Forelimb muscle (tissue), 1 donor: ENCODE data around the gene LIME1. TPM values are rescaled to one million over a fixed set of nuclear protein-coding genes. Genes with fewer than 3 reads are reported as not detected.
"Not testable (repeated sequence)": the region's sequence is repeated elsewhere in the genome, so short reads cannot be mapped to it uniquely, and the experiment has no call there.

Source experiments
- DNase-seq: peaks from one replicate; pipeline ENCODE4 v3.0.0-alpha.2; 2013; ENCODE audit warnings: low read depth
- polyA plus RNA-seq: library from polyadenylated mRNA; unstranded; fragments of 120-200 nt; gene quantifications from one replicate; pipeline ENCODE4 v1.2.1, GENCODE V29; 2013; ENCODE audit not compliant: insufficient read length

The LIME1 gene
- polyA plus RNA-seq, 1 donor, result 4.6 TPM

DNA sequence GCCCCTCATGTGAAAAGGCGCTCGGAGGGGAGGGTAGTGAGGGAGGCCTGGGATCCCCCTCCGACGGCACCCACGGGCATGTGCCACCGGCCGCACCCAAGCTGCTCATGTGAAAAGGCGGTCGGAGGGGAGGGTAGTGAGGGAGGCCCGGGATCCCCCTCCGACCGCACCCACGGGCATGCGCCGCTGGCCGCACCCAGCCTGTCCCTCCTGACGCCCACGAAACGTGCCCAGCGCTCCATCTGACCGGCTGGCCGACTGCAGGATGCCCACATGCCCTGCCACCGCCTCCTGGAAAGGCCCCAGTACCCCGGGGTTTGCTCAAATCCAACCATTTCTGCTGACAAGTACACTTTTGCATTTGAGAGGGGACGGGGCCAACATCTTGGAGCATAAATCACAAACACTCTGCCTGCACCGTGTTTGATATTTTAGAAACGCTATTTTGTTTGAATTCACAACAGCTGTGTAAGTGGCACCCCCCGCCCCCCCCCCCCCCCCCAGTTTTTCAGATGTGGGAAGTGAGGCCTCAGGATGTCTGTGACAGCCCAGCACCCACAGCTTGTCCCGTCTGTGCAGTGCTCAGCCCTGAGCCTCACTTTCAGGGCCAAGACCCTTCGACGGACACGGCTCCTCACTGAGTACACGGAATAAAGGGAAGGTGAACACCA lies 37.2 kb downstream of the LIME1 start:
- no peak for DNase-seq

DNA sequence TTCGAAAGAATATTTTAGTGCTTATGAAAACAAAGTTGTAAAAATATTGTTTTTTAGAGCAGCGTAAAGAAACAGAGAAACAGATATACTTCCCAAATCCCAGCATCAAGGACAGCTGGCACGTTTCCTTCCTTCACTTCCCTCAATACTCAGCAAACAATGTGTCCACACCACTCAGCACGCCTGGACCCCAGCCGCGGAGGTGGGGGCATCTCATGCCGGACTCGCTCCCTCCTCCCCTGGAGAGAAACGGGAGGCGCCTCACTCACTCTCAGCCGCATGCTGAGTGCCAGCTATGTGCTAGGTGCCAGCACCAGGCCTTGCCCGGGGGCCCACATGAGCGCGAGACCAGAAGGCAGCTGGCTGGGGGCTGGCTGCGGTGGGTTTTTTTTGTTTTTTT lies 37.8 kb downstream of the LIME1 start:
- no peak for DNase-seq

DNA sequence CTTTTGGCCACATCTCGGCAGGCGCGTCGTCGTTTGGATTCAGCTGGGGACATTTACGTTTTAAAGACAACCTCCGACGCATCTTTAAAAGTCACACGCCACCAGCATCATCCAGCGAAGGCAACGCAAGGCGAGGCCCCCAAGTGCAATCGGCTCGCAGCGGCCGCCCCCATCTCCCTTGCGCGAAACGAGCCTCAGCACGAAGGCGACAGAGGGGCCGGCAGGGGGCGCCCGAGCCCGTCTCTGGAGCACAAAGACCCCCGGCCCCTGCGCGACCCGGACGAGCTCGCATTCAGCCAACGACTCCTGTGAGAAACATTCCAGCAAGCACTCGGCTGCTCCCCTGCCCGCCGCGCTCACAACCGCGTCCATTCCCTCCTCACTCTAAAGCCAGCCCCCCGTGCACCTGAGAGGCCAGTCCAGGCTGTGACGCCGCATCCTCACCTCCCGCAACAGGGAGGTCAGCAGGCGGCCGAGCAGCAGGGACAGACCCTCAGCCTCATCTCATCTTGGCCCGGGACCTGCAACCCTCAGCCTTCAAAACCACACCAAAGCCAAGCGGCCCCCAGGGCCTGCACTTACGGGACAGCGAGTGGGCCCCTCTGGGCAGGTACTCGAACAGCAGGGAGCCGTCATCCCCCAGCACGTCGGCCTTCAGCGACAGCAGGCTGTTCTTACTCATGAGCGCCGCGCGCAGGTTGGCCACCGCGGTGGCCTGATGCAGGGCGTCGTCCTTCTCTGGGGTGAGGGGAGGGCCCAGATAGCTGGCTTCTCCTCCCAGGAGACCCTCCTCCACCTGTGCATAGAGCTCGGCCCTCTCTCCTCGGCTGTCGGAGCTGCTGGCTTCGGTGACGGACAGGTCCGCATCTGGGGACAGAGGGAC lies 38.9 kb downstream of the LIME1 start:
- DNase-seq, result peak; percentile 9

DNA sequence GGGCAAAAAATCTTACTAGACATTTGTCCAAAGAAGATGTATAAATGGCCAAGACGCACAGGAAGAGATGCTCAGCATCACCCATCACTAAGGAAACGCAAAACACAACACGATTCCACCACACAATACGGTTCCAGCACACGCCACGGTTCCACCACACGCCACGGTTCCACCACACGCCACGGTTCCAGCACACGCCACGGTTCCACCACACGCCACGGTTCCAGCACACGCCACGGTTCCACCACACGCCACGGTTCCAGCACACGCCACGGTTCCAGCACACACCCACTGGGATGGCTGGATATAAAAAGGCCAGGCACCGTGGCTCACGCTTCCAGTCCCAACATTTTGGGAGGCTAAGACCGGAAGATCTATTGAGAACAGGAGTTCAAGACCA lies 40.4 kb downstream of the LIME1 start:
- DNase-seq, result not testable (repeated sequence)

DNA sequence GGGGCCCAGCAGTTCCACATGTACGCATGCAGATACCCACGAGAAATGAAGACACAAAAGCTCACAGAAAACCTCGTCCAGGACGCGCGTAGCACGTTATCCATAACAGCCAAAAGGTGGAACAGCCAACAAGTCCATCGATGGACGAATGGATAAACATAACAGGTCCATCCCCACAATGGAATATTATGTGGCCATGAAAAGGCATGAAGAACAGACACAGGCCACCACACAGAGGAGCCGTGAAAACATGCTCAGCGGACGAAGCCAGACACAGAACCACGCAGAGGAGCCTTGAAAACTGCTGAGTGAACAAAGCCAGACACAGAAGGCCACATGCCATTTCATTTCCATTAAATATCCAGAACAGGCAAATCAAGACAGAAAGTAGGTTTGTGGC lies 41.1 kb downstream of the LIME1 start:
- DNase-seq, result no peak

DNA sequence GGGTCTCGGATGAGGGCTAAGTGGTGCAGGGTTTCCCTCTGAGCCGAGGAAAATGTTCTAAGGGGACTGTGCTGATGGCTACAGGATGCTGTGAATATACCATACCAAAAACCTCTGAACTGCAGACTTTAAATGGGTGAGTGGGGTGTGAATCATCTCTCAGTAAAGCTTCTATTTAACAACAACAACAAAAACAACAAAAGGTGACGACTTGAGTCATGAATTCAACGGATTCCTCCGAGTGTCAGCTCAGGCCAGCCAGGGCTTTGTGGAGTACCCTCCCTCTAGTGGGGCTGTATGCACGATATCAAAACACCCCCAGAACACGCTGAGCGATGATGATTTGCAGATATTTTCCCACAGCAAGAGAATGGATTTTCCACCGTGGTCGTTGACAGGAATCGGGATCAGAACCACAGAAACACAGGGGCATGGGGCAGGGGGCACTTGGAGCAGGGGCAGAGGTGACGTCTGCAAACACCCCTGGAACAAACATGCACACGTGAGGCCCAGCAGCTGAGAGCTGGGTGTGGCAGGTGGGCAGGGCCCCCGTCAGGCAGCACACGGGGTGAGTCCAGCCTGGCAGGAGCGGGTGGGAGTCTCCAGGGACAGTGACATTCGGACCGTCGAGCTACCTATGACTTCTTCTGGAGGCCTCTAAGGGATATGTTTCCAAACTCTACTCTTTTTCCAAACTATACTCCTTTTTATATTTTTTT lies 41.7 kb downstream of the LIME1 start:
- DNase-seq, result no peak

DNA sequence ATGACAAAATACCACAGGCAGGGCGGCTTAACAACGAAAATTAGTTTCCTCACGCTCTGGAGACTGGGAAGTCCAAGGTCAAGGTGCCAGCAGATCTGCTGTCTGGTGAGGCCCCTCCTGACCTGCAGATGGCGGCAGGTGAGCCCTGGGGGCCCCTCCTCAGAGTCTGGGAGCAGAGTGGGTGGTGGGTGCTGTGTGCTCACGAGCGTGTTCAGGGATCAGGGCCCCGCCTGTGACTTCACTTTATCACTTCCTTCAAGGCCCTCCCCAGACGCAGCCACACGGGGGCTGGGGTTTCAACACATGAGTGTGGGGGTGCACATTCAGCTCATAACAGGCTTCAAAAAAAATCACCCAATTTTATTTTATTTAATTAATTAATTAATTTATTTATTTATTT lies 42.4 kb downstream of the LIME1 start:
- no peak for DNase-seq

DNA sequence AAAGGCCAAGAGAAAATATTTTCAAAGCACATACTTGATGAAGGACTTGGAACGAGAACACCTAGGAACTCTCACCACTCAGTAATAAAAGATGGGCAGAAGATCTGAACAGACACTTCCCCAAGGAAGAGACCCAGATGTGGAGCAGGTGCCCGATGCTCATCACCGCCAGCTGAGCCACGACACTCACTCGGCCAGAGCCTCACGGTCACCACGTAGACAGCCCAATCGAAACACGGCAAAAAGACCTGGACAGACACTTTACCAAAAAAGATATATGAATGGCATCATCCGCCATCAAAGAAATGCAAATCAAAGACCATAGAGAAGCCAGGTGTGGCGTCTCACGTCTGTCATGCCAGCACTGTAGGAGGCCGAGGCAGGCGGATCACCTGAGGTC lies 44.7 kb downstream of the LIME1 start:
- no peak for DNase-seq

DNA sequence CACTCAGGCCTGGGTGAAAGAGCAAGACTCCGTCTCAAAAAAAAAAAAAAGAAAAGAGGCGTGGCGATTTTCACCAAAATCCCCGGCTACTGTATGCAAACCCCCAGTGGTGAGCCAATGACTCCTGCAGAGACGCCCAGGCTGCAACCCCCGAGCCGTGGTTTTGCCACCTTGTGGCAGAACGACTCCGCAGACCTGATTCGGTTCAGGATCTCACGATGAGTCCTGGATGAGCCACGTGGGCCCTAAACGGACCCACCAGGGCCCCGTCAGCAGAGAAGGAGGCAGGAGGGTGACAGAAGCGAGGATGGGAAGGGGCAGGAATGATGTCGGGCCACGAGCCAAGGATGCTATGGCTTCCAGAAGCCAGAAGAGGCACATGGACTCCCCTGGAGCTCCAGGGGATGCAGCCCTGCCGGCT lies 45.6 kb downstream of the LIME1 start:
- no peak for DNase-seq

DNA sequence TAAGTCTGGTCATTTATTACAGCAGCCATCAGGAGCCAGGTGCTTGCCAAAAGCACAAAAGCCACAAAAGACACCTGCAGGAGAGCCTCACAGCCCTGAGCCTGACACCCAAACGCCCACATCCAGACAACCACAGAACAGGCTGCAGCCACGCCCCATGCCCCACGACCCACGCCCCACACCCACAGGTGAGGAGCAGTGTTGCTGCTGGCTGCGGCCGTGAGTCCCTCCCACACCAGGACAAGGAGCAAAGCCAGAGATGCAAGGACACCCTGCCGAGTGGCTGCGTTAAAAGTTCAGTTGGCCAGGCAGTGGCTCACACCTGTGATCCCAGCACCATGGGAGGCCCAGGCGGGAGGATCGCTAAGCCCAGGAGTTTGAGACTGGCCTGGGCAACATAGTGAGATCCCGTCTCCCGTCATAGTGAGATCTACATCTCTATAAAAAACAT lies 46.1 kb downstream of the LIME1 start:
- no peak for DNase-seq

DNA sequence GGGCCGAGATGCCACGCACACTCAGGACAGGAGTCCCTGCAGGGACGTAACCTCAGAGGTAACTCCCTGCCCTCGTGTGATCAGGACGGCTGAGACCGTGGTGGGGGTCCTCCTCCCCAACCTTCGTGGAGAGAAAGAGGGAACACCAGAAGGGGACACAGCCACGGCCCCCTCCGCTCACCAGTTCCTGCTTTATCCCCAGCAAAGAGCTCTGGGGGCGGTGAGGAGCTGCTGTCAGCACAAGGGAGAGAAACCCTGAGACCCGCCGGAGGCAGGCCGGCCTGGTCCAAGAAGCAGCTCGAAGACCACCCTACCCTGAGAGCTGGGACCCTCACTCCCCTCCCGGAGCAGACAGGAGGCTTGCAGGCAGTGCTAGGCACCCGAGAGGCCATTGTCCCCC lies 47.5 kb downstream of the LIME1 start:
- DNase-seq, result no peak

DNA sequence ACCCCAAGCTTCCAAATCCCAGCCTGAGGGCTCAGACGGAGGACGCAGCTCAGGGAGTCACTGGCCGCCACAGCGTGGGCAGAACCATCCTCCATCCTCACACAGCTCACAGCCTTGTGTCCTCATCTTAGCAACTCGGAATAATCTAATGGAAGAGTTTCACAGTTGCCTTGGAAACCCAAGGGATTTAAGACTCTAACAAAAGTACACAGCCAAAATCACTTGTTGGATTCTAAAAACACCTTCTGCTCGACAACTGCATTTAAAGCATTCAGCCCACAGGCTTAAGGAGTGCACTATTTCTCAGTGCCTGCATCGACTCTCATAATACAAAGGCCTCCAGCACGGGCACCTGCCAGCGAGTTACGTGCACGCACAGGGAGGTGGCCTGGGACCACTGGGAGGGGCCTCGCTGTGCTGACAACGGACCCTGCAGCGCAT lies 49.2 kb downstream of the LIME1 start:
- DNase-seq, result no peak

DNA sequence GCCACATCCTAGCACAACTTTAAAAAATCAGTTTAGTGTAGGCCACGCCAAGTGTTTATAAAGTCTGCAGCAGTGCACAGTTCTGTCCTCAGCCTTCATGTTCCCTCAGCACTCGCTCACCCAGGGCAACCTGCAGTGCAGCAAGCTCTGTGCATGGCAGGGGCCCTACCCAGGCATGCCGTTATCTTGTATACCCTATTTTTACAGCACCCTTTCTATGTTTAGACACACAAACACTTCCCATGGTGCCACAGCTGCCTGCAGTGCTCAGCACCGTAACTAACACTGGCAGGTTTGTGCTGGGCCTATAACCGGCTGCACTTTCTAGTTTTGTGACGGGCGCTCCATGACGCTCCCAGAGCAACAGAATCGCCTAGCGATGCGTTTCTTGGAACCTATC lies 50.8 kb downstream of the LIME1 start:
- no peak for DNase-seq

DNA sequence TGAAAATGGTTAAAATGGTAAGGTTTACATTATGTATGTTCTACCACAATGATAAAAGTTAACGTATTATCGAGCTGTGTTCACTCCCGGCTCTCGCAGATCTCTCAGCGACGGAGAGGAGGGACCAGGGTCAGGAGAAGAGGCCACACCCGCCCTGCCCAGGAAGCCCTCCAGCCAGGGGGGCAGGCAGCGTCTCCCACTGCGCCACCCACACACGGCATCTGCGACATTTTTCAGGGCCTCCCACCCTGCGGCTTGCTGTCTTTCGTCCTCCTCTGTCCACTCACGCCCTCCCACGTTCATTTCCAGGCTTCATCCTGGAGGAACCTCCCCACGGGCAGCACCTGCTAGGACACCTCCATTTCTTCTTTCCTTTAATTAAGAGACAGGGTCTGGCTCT lies 51.3 kb downstream of the LIME1 start:
- DNase-seq, result no peak

Other genes with a start within 250 kb of the LIME1 start
- gene EEF1A2, start 237.6 kb upstream of the LIME1 start, polyA plus RNA-seq, result 1,049 TPM
- 254 TPM for gene PPDPF, start 215.9 kb upstream of the LIME1 start, polyA plus RNA-seq
- gene PTK6, start 199.3 kb upstream of the LIME1 start, polyA plus RNA-seq, result 0.34 TPM
- not detected for gene SRMS, start 188.9 kb upstream of the LIME1 start, polyA plus RNA-seq
- gene FNDC11, start 182.5 kb upstream of the LIME1 start, polyA plus RNA-seq, result 0.13 TPM
- gene HELZ2, start 162.4 kb upstream of the LIME1 start, polyA plus RNA-seq, result 6.6 TPM
- gene GMEB2, start 109.6 kb upstream of the LIME1 start, polyA plus RNA-seq, result 6.8 TPM
- 11.4 TPM for gene STMN3, start 83.2 kb upstream of the LIME1 start, polyA plus RNA-seq
- gene RTEL1, start 78.4 kb upstream of the LIME1 start, polyA plus RNA-seq, result 11.0 TPM
- gene TNFRSF6B, start 40.0 kb upstream of the LIME1 start, polyA plus RNA-seq, result 1.6 TPM
- 25.3 TPM for gene ARFRP1, start 28.7 kb upstream of the LIME1 start, polyA plus RNA-seq
- gene ZGPAT, start 28.6 kb upstream of the LIME1 start, polyA plus RNA-seq, result 12.6 TPM
- gene SLC2A4RG, start 3.1 kb downstream of the LIME1 start, polyA plus RNA-seq, result 148 TPM
- 18.1 TPM for gene ZBTB46, start 94.6 kb downstream of the LIME1 start, polyA plus RNA-seq
- not detected for gene ABHD16B, start 124.8 kb downstream of the LIME1 start, polyA plus RNA-seq
- gene TPD52L2, start 128.6 kb downstream of the LIME1 start, polyA plus RNA-seq, result 76.8 TPM
- 32.6 TPM for gene DNAJC5, start 158.5 kb downstream of the LIME1 start, polyA plus RNA-seq
- 48.5 TPM for gene UCKL1, start 219.8 kb downstream of the LIME1 start, polyA plus RNA-seq
- 23.0 TPM for gene ZNF512B, start 233.3 kb downstream of the LIME1 start, polyA plus RNA-seq
- gene SAMD10, start 243.0 kb downstream of the LIME1 start, polyA plus RNA-seq, result 3.0 TPM
- gene PRPF6, start 244.5 kb downstream of the LIME1 start, polyA plus RNA-seq, result 55.3 TPM